ENCODE measurements around the gene STOM.

STOM gene

GRCh38 chr9:121328476-121328875 lies 41.6 kb downstream of the STOM start:
- no peak for TF ChIP-seq CTCF (IDR thresholded peaks at IDR 0.05; ENCODE audit: low read depth, low read length)
- DNase-seq (ENCODE audit: low read depth, low spot score): no peak
- in situ Hi-C loops (cut with HindIII; ENCODE audit: low sequenced_read_pairs): no loop called here
- no peak overlapping the region for H3K4me3 ChIP-seq (ENCODE audit: low read depth, low read length)

GRCh38 chr9:121326901-121327613 lies 43.0 kb downstream of the STOM start:
- TF ChIP-seq CTCF (IDR thresholded peaks at IDR 0.05; ENCODE audit: low read depth, low read length): no peak
- in situ Hi-C loops (cut with HindIII; ENCODE audit: low sequenced_read_pairs): no loop called here
- no peak for DNase-seq (ENCODE audit: low read depth, low spot score)
- no peak overlapping the region for H3K4me3 ChIP-seq (ENCODE audit: low read depth, low read length)

GRCh38 chr9:121326130-121326838 lies 43.8 kb downstream of the STOM start:
- DNase-seq (ENCODE audit: low read depth, low spot score): peak; percentile 31
- no peak for TF ChIP-seq CTCF (IDR thresholded peaks at IDR 0.05; ENCODE audit: low read depth, low read length)
- in situ Hi-C loops (cut with HindIII; ENCODE audit: low sequenced_read_pairs): no loop called here
- no peak overlapping the region for H3K4me3 ChIP-seq (ENCODE audit: low read depth, low read length)

GRCh38 chr9:121325387-121325786 lies 44.7 kb downstream of the STOM start:
- no peak overlapping the region for H3K4me3 ChIP-seq (ENCODE audit: low read depth, low read length)
- no peak for TF ChIP-seq CTCF (IDR thresholded peaks at IDR 0.05; ENCODE audit: low read depth, low read length)
- in situ Hi-C loops (cut with HindIII; ENCODE audit: low sequenced_read_pairs): no loop called here
- no peak for DNase-seq (ENCODE audit: low read depth, low spot score)

- no peak overlapping the region for H3K4me3 ChIP-seq (ENCODE audit: low read depth, low read length)
- TF ChIP-seq CTCF (IDR thresholded peaks at IDR 0.05; ENCODE audit: low read depth, low read length): no peak
- no peak for DNase-seq (ENCODE audit: low read depth, low spot score)
- in situ Hi-C loops (cut with HindIII; ENCODE audit: low sequenced_read_pairs): no loop called here
Observed at GRCh38 chr9:121324755-121325154, 45.3 kb downstream of the STOM start.

GRCh38 chr9:121324316-121324715 lies 45.7 kb downstream of the STOM start:
- in situ Hi-C loops (cut with HindIII; ENCODE audit: low sequenced_read_pairs): no loop called here
- no peak for TF ChIP-seq CTCF (IDR thresholded peaks at IDR 0.05; ENCODE audit: low read depth, low read length)
- no peak overlapping the region for H3K4me3 ChIP-seq (ENCODE audit: low read depth, low read length)
- DNase-seq (ENCODE audit: low read depth, low spot score): no peak

All from astrocyte of the spinal cord (primary cell).